Liver (tissue), 9 donors: ENCODE data around the gene TERB1. TPM values are rescaled to one million over a fixed set of nuclear protein-coding genes. Genes with fewer than 3 reads are reported as not detected.

Experiments used
- DNase-seq: peaks from one replicate; pipeline ENCODE4 v3.0.0-alpha.2; 2017; ENCODE audit warnings: low spot score
- H3K27ac ChIP-seq, 2 donors: one replicate each; pipeline ENCODE4 v1.7.0; 2013; ENCODE audit warnings: inconsistent platforms in 2 of 2, low read length in 2 of 2, control low read depth in 1 of 2, low read depth in 1 of 2, mild to moderate bottlenecking in 1 of 2
- H3K27me3 ChIP-seq, 4 donors: one replicate each; pipeline versions ENCODE4 v1.6.1 to v1.7.0; 2013; ENCODE audit warnings: low read length in 3 of 4, inconsistent platforms in 1 of 4, mild to moderate bottlenecking in 1 of 4, moderate library complexity in 1 of 4; ENCODE audit not compliant: control insufficient read depth in 4 of 4, insufficient read depth in 4 of 4
- H3K36me3 ChIP-seq, 4 donors: one replicate each; pipeline versions ENCODE4 v1.6.1 to v1.7.0; 2013; ENCODE audit warnings: low read length in 3 of 4, mild to moderate bottlenecking in 3 of 4, low read depth in 1 of 4, moderate library complexity in 1 of 4; ENCODE audit not compliant: control insufficient read depth in 4 of 4, insufficient read depth in 3 of 4
- H3K4me1 ChIP-seq, 4 donors: one replicate each; pipeline versions ENCODE4 v1.6.1 to v1.7.0; 2013; ENCODE audit warnings: low read length in 3 of 4, mild to moderate bottlenecking in 3 of 4, moderate library complexity in 1 of 4; ENCODE audit not compliant: control insufficient read depth in 4 of 4, insufficient read depth in 4 of 4
- H3K4me3 ChIP-seq, 3 donors: one replicate each; pipeline versions ENCODE4 v1.6.1 to v1.7.0; 2013; ENCODE audit warnings: low read length in 3 of 3, control low read depth in 1 of 3, low read depth in 1 of 3, mild to moderate bottlenecking in 1 of 3
- H3K9ac ChIP-seq, 2 donors: one replicate each; pipeline ENCODE4 v1.7.0; 2013; ENCODE audit warnings: low read length in 2 of 2, mild to moderate bottlenecking in 2 of 2, moderate library complexity in 2 of 2, control low read depth in 1 of 2, low read depth in 1 of 2
- H3K9me3 ChIP-seq, 4 donors: one replicate each; pipeline versions ENCODE4 v1.6.1 to v1.7.0; 2013; ENCODE audit warnings: low read length in 3 of 4; ENCODE audit not compliant: control insufficient read depth in 4 of 4
- EGR1 ChIP-seq, 2 donors: IDR thresholded peaks; 2 replicates each; pipeline ENCODE4 v1.6.1; 2016 to 2018; ENCODE audit warnings: antibody characterized with exemption in 2 of 2, low read depth in 2 of 2
- FOXA1 ChIP-seq: IDR thresholded peaks from 2 replicates; pipeline ENCODE4 v1.6.1; 2016; ENCODE audit warnings: antibody characterized with exemption
- FOXA2 ChIP-seq: IDR thresholded peaks from 2 replicates; pipeline ENCODE4 v1.6.1; 2016; ENCODE audit warnings: antibody characterized with exemption
- GABPA ChIP-seq, 2 donors: IDR thresholded peaks in 1 of 2; conservative IDR thresholded peaks in 1 of 2; 2 replicates each; pipeline ENCODE4 v1.6.1; 2016; ENCODE audit warnings: antibody characterized with exemption in 2 of 2, mild to moderate bottlenecking in 1 of 2, moderate library complexity in 1 of 2
- HNF4A ChIP-seq, 2 donors: conservative IDR thresholded peaks; 2 replicates each; pipeline ENCODE4 v1.6.1; 2016; ENCODE audit warnings: antibody characterized with exemption in 2 of 2, mild to moderate bottlenecking in 2 of 2
- JUND ChIP-seq, 2 donors: IDR thresholded peaks; 2 replicates each; pipeline ENCODE4 v1.6.1; 2016; ENCODE audit warnings: antibody characterized with exemption in 2 of 2
- NR2F2 ChIP-seq: IDR thresholded peaks from 2 replicates; pipeline ENCODE4 v1.6.1; 2016; ENCODE audit warnings: antibody characterized with exemption
- RAD21 ChIP-seq, 2 donors: IDR thresholded peaks; 2 replicates each; pipeline ENCODE4 v1.6.1; 2016; ENCODE audit warnings: antibody characterized with exemption in 2 of 2, mild to moderate bottlenecking in 2 of 2
- SP1 ChIP-seq: IDR thresholded peaks from 2 replicates; pipeline ENCODE4 v1.6.1; 2018; ENCODE audit warnings: antibody characterized with exemption, mild to moderate bottlenecking
- TAF1 ChIP-seq: conservative IDR thresholded peaks from 2 replicates; pipeline ENCODE4 v1.6.1; 2016; ENCODE audit warnings: antibody characterized with exemption, mild to moderate bottlenecking
- YY1 ChIP-seq: IDR thresholded peaks from 2 replicates; pipeline ENCODE4 v1.6.1; 2016; ENCODE audit warnings: antibody characterized with exemption, mild to moderate bottlenecking
- WGBS: extraction: QIAGEN DNeasy Blood & Tissue Kit; methylation state at CpG from one replicate; pipeline ENCODE4 v1.1.7; 2013; 5-methylcytosine and 5-hydroxymethylcytosine counted together
- polyA plus RNA-seq, 2 donors: library from polyadenylated mRNA; stranded (reverse) in 1 of 2; unstranded in 1 of 2; fragments of 200-250 nt in 1 of 2; fragments of >200 nt in 1 of 2; fragmentation: Nextera tagmentation in 1 of 2; extraction: Ambion mirVana in 1 of 2; gene quantifications; one replicate each; pipeline versions ENCODE4 v1.2.1 to v1.2.3, GENCODE V29; 2013 to 2015
- total RNA-seq, 2 donors: library from RNA; depleted of rRNA; stranded (reverse); fragments of >200 nt; gene quantifications; one replicate each; pipeline ENCODE4 v1.2.3, GENCODE V29; 2014
- TF ChIP-seq, protein P1 (sequence below): fragments of 150-350 bp; IDR thresholded peaks from 2 replicates; pipeline ENCODE4 v1.5.1; 2017; ENCODE audit warnings: improper control_type of control experiment, low read depth, low read length; ENCODE audit not compliant: missing input control
- TF ChIP-seq, protein P2 (sequence below): IDR thresholded peaks from 2 replicates; pipeline ENCODE4 v1.6.1; 2016; ENCODE audit warnings: antibody characterized with exemption
- TF ChIP-seq, protein P3 (sequence below): IDR thresholded peaks from 2 replicates; pipeline ENCODE4 v1.6.1; 2016; ENCODE audit warnings: antibody characterized with exemption
- TF ChIP-seq, protein P4 (sequence below): IDR thresholded peaks from 2 replicates; pipeline ENCODE4 v1.6.1; 2016; ENCODE audit warnings: antibody characterized with exemption, mild to moderate bottlenecking
- donor health status: healthy.
- donor health status: healthy.
- donor health status: healthy.
- donor health status: healthy.
- donor health status: healthy.

TERB1 gene
- total and polyA plus RNA-seq, 4 donors = 0.08 to 0.17 TPM; not detected in 2

DNA sequence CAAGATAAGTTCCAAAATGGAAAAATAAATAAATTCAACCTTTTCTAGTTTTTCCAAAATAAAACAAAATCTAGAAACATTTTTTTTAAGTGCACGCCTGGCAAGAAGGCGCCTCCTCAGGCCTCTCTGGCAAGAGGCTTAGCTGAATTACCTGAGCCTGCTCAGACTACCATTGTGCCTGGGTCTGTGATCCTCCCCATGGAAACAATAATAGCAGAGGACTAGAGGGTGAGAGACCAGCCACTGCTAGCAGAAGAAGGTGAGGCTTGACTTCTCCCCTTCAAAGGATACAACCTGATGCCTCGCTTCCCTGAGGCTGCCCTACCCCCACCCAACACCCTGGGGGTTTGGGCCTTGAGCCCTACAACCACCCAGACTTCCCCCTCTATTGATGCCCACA is 14.8 kb downstream of the TERB1 start (continued):
- TF ChIP-seq, protein P1, sequence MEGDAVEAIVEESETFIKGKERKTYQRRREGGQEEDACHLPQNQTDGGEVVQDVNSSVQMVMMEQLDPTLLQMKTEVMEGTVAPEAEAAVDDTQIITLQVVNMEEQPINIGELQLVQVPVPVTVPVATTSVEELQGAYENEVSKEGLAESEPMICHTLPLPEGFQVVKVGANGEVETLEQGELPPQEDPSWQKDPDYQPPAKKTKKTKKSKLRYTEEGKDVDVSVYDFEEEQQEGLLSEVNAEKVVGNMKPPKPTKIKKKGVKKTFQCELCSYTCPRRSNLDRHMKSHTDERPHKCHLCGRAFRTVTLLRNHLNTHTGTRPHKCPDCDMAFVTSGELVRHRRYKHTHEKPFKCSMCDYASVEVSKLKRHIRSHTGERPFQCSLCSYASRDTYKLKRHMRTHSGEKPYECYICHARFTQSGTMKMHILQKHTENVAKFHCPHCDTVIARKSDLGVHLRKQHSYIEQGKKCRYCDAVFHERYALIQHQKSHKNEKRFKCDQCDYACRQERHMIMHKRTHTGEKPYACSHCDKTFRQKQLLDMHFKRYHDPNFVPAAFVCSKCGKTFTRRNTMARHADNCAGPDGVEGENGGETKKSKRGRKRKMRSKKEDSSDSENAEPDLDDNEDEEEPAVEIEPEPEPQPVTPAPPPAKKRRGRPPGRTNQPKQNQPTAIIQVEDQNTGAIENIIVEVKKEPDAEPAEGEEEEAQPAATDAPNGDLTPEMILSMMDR = no peak

DNA sequence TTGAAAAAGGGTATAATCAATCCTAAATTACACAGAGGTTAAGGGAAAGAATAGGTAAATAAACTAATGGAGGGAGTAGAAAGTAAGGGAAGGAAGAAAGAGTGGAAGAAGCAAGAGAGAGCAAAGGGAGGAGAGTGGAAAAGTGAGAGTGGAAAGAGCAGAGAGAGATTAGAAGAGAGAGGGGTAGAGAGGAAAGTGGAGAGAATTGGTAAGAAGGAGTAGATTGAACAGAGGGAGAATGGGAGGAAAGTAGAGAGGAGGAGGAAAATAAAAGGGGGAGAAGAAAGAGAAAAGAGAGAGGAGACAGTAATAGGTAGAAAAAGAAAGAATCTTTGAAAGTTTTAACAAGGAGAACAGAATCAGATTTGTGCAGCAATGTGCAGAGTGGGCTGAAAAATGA is 24.9 kb downstream of the TERB1 start:
- H3K4me1 ChIP-seq = no peaks in the 10 kb centered on the region
- no peak for DNase-seq
- H3K4me3 ChIP-seq = no peak overlapping the region
- H3K9me3 ChIP-seq = no peaks in the 10 kb centered on the region
- no peak overlapping the region for H3K27ac ChIP-seq
- H3K36me3 ChIP-seq = no peaks in the 10 kb centered on the region
- H3K27me3 ChIP-seq = no peaks in the 10 kb centered on the region
- TF ChIP-seq GABPA (IDR thresholded peaks at IDR 0.05 in 1 of 2, conservative IDR thresholded peaks at IDR 0.05 in 1 of 2) (no peak), NR2F2 (no peak)
- TF ChIP-seq, protein P2, sequence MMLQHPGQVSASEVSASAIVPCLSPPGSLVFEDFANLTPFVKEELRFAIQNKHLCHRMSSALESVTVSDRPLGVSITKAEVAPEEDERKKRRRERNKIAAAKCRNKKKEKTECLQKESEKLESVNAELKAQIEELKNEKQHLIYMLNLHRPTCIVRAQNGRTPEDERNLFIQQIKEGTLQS = no peak
- H3K9ac ChIP-seq = no peak overlapping the region

DNA sequence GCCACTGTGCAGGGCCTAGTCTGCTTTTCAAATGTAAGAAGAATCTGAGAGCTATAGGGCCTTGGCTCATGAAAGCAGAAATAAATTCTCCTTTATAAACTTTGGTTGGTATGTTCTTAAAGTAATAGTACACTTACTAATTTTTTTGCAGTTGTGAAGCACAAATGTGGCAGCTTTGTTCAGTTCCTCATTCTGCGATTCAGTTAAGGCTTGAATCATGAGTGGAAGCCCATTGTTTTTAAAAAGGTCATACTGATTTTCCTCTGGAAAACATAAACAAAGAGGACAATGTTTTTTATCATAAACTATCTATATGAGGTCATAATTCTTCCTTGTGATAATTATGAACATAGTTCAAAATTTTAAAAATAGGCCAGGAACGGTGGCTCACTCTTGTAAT is 26.4 kb downstream of the TERB1 start:
- no peaks in the 10 kb centered on the region for H3K36me3 ChIP-seq
- TF ChIP-seq, protein P3, sequence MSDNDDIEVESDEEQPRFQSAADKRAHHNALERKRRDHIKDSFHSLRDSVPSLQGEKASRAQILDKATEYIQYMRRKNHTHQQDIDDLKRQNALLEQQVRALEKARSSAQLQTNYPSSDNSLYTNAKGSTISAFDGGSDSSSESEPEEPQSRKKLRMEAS = no peak
- no peak for TF ChIP-seq YY1
- no peak for TF ChIP-seq JUND (IDR thresholded peaks at IDR 0.05)
- no peak for TF ChIP-seq RAD21 (IDR thresholded peaks at IDR 0.05)
- no peak for TF ChIP-seq FOXA2
- H3K9ac ChIP-seq = no peak overlapping the region
- no peaks in the 10 kb centered on the region for H3K9me3 ChIP-seq
- H3K27me3 ChIP-seq = no peaks in the 10 kb centered on the region
- WGBS = 79% methylated on average over 2 of the region's 2 CpGs
- no peak for DNase-seq
- no peaks in the 10 kb centered on the region for H3K4me1 ChIP-seq
- H3K27ac ChIP-seq = no peak overlapping the region
- H3K4me3 ChIP-seq = no peak overlapping the region

DNA sequence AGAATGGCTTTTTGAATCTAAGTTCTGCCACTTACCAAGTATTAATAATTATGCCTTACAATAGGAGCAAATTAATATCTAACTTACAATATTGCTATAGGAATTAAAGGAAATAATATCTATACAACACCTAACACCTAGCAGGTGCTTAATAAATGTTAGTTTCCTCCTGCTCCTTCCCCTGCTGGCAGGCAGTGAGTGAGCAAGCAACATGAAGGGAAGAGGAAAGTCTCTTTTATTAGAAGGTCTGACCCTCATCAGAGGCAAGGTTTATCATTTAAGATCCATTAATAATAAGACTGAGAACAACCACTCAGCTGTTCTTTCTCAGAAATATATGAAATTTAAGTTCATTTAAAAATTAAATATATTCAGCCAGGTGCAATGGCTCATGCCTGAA is 43.3 kb downstream of the TERB1 start:
- H3K9ac ChIP-seq = no peak overlapping the region
- no peaks in the 10 kb centered on the region for H3K27me3 ChIP-seq
- H3K36me3 ChIP-seq = no peaks in the 10 kb centered on the region
- no peaks in the 10 kb centered on the region for H3K4me1 ChIP-seq
- H3K4me3 ChIP-seq = no peak overlapping the region
- H3K27ac ChIP-seq = no peak overlapping the region
- no peaks in the 10 kb centered on the region for H3K9me3 ChIP-seq
- no peak for DNase-seq
- TF ChIP-seq RAD21 (IDR thresholded peaks at IDR 0.05) (no peak), SP1 (no peak), EGR1 (IDR thresholded peaks at IDR 0.05; ENCODE audit: low read depth in 2 of 2) (no peak), FOXA1 (no peak), HNF4A (conservative IDR thresholded peaks at IDR 0.05) (no peak), TAF1 (no peak), YY1 (no peak), FOXA2 (no peak), JUND (IDR thresholded peaks at IDR 0.05) (no peak)
- TF ChIP-seq, protein P2 = no peak
- TF ChIP-seq, protein P1 = no peak
- TF ChIP-seq, protein P3 = no peak
- TF ChIP-seq, protein P4, sequence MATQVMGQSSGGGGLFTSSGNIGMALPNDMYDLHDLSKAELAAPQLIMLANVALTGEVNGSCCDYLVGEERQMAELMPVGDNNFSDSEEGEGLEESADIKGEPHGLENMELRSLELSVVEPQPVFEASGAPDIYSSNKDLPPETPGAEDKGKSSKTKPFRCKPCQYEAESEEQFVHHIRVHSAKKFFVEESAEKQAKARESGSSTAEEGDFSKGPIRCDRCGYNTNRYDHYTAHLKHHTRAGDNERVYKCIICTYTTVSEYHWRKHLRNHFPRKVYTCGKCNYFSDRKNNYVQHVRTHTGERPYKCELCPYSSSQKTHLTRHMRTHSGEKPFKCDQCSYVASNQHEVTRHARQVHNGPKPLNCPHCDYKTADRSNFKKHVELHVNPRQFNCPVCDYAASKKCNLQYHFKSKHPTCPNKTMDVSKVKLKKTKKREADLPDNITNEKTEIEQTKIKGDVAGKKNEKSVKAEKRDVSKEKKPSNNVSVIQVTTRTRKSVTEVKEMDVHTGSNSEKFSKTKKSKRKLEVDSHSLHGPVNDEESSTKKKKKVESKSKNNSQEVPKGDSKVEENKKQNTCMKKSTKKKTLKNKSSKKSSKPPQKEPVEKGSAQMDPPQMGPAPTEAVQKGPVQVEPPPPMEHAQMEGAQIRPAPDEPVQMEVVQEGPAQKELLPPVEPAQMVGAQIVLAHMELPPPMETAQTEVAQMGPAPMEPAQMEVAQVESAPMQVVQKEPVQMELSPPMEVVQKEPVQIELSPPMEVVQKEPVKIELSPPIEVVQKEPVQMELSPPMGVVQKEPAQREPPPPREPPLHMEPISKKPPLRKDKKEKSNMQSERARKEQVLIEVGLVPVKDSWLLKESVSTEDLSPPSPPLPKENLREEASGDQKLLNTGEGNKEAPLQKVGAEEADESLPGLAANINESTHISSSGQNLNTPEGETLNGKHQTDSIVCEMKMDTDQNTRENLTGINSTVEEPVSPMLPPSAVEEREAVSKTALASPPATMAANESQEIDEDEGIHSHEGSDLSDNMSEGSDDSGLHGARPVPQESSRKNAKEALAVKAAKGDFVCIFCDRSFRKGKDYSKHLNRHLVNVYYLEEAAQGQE = no peak
